Uterus (tissue), 4 donors: ENCODE results near the gene KLK12. TPM values are rescaled to one million over a fixed set of nuclear protein-coding genes. Genes with fewer than 3 reads are reported as not detected.
A peak's percentile ranks its signal among the peaks of the same experiment; 100 is the strongest.

Experiments used
- DNase-seq, 2 donors: peaks; one replicate each; pipeline ENCODE4 v3.0.0-alpha.2; 2019 to 2020
- H3K27ac ChIP-seq, 2 donors: fragments of 200-600 bp; sonication (generic); 1 replicate in 1 of 2; 2 replicates in 1 of 2; pipeline ENCODE4 v1.5.1; 2016 to 2018
- H3K27me3 ChIP-seq, 2 donors: fragments of 200-600 bp; sonication (generic); one replicate each; pipeline ENCODE4 v1.5.1; 2018 to 2019; ENCODE audit warnings: control low read depth in 1 of 2
- H3K36me3 ChIP-seq, 2 donors: fragments of 200-600 bp; sonication (generic); one replicate each; pipeline ENCODE4 v1.5.1; 2019; ENCODE audit warnings: control low read depth in 1 of 2
- H3K4me1 ChIP-seq, 2 donors: fragments of 200-600 bp; sonication (generic); one replicate each; pipeline ENCODE4 v1.5.1; 2018 to 2019; ENCODE audit warnings: control low read depth in 1 of 2
- H3K4me3 ChIP-seq, 2 donors: fragments of 200-600 bp; sonication (generic); 1 replicate in 1 of 2; 2 replicates in 1 of 2; pipeline ENCODE4 v1.5.1; 2018 to 2019; ENCODE audit warnings: mild to moderate bottlenecking in 1 of 2
- H3K9me3 ChIP-seq, 2 donors: fragments of 200-600 bp; sonication (generic); one replicate each; pipeline ENCODE4 v1.5.1; 2019; ENCODE audit warnings: control low read depth in 1 of 2
- CTCF ChIP-seq, 4 experiments: fragments of 200-600 bp in 2 of 4; fragments of 450-650 bp in 2 of 4; sonication (generic) in 2 of 4; IDR thresholded peaks; one replicate each; pipeline ENCODE4 v1.5.1; 2016 to 2019; ENCODE audit warnings: antibody characterized with exemption in 4 of 4, mild to moderate bottlenecking in 2 of 4, moderate library complexity in 1 of 4
- POLR2A ChIP-seq, 2 donors: fragments of 450-650 bp; IDR thresholded peaks; one replicate each; pipeline ENCODE4 v1.6.1; 2016; ENCODE audit warnings: antibody characterized with exemption in 2 of 2, mild to moderate bottlenecking in 1 of 2, moderate library complexity in 1 of 2
- intact Hi-C: fragments of 100-400 bp; cut with DNase I; formaldehyde crosslinking; loops from one replicate; pipeline ENCODE4 v1.15.1; 2023; ENCODE audit warnings: low total_unique reads
- total RNA-seq, 4 donors: library from RNA; depleted of rRNA in 3 of 4; stranded (reverse); fragments of >200 nt in 3 of 4; gene quantifications; one replicate each; pipeline versions ENCODE4 v1.1.0 to v1.2.4, GENCODE V29; 2014 to 2023
- donor health status: DM: yes; HTN: yes; CAD: no.

KLK12 gene
- total RNA-seq, 4 donors from 2014 or later = not detected

GRCh38 chr19:51019544-51019925 is 15.3 kb downstream of the KLK12 start, which contains the start of gene KLK10:
TSS of gene KLK10 (minus strand) at chr19:51019709. CDS start at chr19:51019130, 579 bp downstream.
- DNase-seq = no peak
- Histone ChIP-seq H3K36me3 (no peaks in the 10 kb centered on the region), H3K4me1 (peaks cover 0 to 12% of the 10 kb centered on the region in 2 donors), H3K9me3 (no peaks in the 10 kb centered on the region), H3K27ac (peak within 1 kb of the TSS in 1 of 2 donors; percentile 55), H3K4me3 (peak within 1 kb of the TSS; percentile 1 to 41), H3K27me3 (peaks cover 0 to 30% of the 10 kb centered on the region in 2 donors)
- intact Hi-C loops = no loop called here
- TF ChIP-seq POLR2A (IDR thresholded peaks at IDR 0.05) (no peak), CTCF (IDR thresholded peaks at IDR 0.05) (no peak)

- intact Hi-C loops = no loop called here
- H3K27ac ChIP-seq = peak overlapping the region in 1 of 2 donors; percentile 55
- no peaks in the 10 kb centered on the region for H3K36me3 ChIP-seq
- peak in 1 of 2 donors; percentile 46 for TF ChIP-seq POLR2A (IDR thresholded peaks at IDR 0.05)
- no peak for TF ChIP-seq CTCF (IDR thresholded peaks at IDR 0.05)
- peaks cover 0 to 12% of the 10 kb centered on the region in 2 donors for H3K4me1 ChIP-seq
- peaks cover 0 to 34% of the 10 kb centered on the region in 2 donors for H3K27me3 ChIP-seq
- peak overlapping the region; percentile 1 to 41 for H3K4me3 ChIP-seq
- DNase-seq = peak in 1 of 2 donors; percentile 38
- H3K9me3 ChIP-seq = no peaks in the 10 kb centered on the region
Measured at GRCh38 chr19:51018745-51019543, 15.9 kb downstream of the KLK12 start.

GRCh38 chr19:51016798-51017683 is 17.8 kb downstream of the KLK12 start:
- Histone ChIP-seq H3K4me1 (peaks cover 0 to 12% of the 10 kb centered on the region in 2 donors), H3K27me3 (peaks cover 0 to 34% of the 10 kb centered on the region in 2 donors), H3K4me3 (peak overlapping the region in 1 of 2 donors; percentile 48), H3K27ac (no peak overlapping the region), H3K9me3 (no peaks in the 10 kb centered on the region), H3K36me3 (no peaks in the 10 kb centered on the region)
- peak in 2 of 4 experiments; percentile 54 to 79 for TF ChIP-seq CTCF (IDR thresholded peaks at IDR 0.05)
- no peak for TF ChIP-seq POLR2A (IDR thresholded peaks at IDR 0.05)
- DNase-seq = peak in 1 of 2 donors; percentile 43
- intact Hi-C loops = no loop called here

- Histone ChIP-seq H3K4me3 (no peak overlapping the region), H3K27me3 (peaks cover 0 to 34% of the 10 kb centered on the region in 2 donors), H3K27ac (no peak overlapping the region), H3K9me3 (no peaks in the 10 kb centered on the region), H3K4me1 (peaks cover 0 to 12% of the 10 kb centered on the region in 2 donors), H3K36me3 (no peaks in the 10 kb centered on the region)
- DNase-seq = no peak
- intact Hi-C loops = no loop called here
- no peak for TF ChIP-seq POLR2A (IDR thresholded peaks at IDR 0.05)
- no peak for TF ChIP-seq CTCF (IDR thresholded peaks at IDR 0.05)
Measured at GRCh38 chr19:51015691-51016267, 19.0 kb downstream of the KLK12 start.
